ENCODE measurements around the gene MUC15. TPM values are rescaled to one million over a fixed set of nuclear protein-coding genes. Genes with fewer than 3 reads are reported as not detected.
"Not testable (repeated sequence)": the region's sequence is repeated elsewhere in the genome, so short reads cannot be mapped to it uniquely, and the experiment has no call there.

MUC15 gene
- total and polyA plus RNA-seq, 5 experiments from 2014 or later: not detected

GRCh38 chr11:26595207-26595865 lies 23.3 kb upstream of the MUC15 start:
- ATAC-seq, H3K4me1 Mint-ChIP-seq, POLR2A ChIA-PET, H3K27ac Mint-ChIP-seq, H3K4me3 Mint-ChIP-seq, H3K36me3 Mint-ChIP-seq, H3K27me3 Mint-ChIP-seq, DNase-seq: not testable (repeated sequence)
- H3K9me3 Mint-ChIP-seq: peaks cover 2 to 25% (median 11%) of the 10 kb centered on the region in 9 donors

- no peak for DNase-seq
- no peaks in the 10 kb centered on the region for H3K27me3 Mint-ChIP-seq
- H3K4me3 Mint-ChIP-seq: no peak overlapping the region
- H3K36me3 Mint-ChIP-seq: no peaks in the 10 kb centered on the region
- no peak for ATAC-seq
- H3K4me1 Mint-ChIP-seq: no peaks in the 10 kb centered on the region
- POLR2A ChIA-PET: no interaction called here
- no peak overlapping the region for H3K27ac Mint-ChIP-seq
- peaks cover 0 to 34% (median 11%) of the 10 kb centered on the region in 9 donors for H3K9me3 Mint-ChIP-seq
Observed at GRCh38 chr11:26593691-26594090, 21.6 kb upstream of the MUC15 start.

- Mint-ChIP-seq H3K4me1 (peaks cover 0 to 1% (median 0%) of the 10 kb centered on the region in 4 donors), H3K9me3 (peaks cover 0 to 24% (median 10%) of the 10 kb centered on the region in 9 donors), H3K27ac (no peak overlapping the region), H3K27me3 (no peaks in the 10 kb centered on the region), H3K36me3 (no peaks in the 10 kb centered on the region), H3K4me3 (no peak overlapping the region)
- ATAC-seq (no peak), DNase-seq (no peak)
- POLR2A ChIA-PET: no interaction called here
Observed at GRCh38 chr11:26587073-26587472, 15.0 kb upstream of the MUC15 start.

- DNase-seq (no peak), ATAC-seq (no peak)
- H3K9me3 Mint-ChIP-seq: peaks cover 0 to 13% (median 6%) of the 10 kb centered on the region in 9 donors
- no peak overlapping the region for H3K27ac Mint-ChIP-seq
- POLR2A ChIA-PET: no interaction called here
- no peak overlapping the region for H3K4me3 Mint-ChIP-seq
- H3K36me3 Mint-ChIP-seq: no peaks in the 10 kb centered on the region
- no peaks in the 10 kb centered on the region for H3K27me3 Mint-ChIP-seq
- peaks cover 0 to 1% (median 0%) of the 10 kb centered on the region in 4 donors for H3K4me1 Mint-ChIP-seq
Observed at GRCh38 chr11:26584818-26585217, 12.8 kb upstream of the MUC15 start.

GRCh38 chr11:26583550-26583949 lies 11.5 kb upstream of the MUC15 start:
- H3K9me3 Mint-ChIP-seq: peaks cover 0 to 8% (median under 1%) of the 10 kb centered on the region in 9 donors
- POLR2A ChIA-PET: no interaction called here
- no peak for ATAC-seq
- H3K27ac Mint-ChIP-seq: no peak overlapping the region
- no peak overlapping the region for H3K4me3 Mint-ChIP-seq
- DNase-seq: no peak
- peaks cover 0 to 1% (median 0%) of the 10 kb centered on the region in 4 donors for H3K4me1 Mint-ChIP-seq
- H3K36me3 Mint-ChIP-seq: no peaks in the 10 kb centered on the region
- no peaks in the 10 kb centered on the region for H3K27me3 Mint-ChIP-seq

- Mint-ChIP-seq H3K9me3 (peaks cover 0 to 8% (median 0%) of the 10 kb centered on the region in 9 donors), H3K4me1 (peaks cover 0 to 1% (median 0%) of the 10 kb centered on the region in 4 donors), H3K27ac (no peak overlapping the region), H3K4me3 (no peak overlapping the region), H3K36me3 (no peaks in the 10 kb centered on the region), H3K27me3 (no peaks in the 10 kb centered on the region)
- DNase-seq: no peak
- POLR2A ChIA-PET: no interaction called here
- ATAC-seq: no peak
Observed at GRCh38 chr11:26580929-26581328, 8.9 kb upstream of the MUC15 start.

GRCh38 chr11:26579683-26580082 lies 7.6 kb upstream of the MUC15 start:
- Mint-ChIP-seq H3K27me3 (no peaks in the 10 kb centered on the region), H3K36me3 (no peaks in the 10 kb centered on the region), H3K9me3 (peaks cover 0 to 3% (median 0%) of the 10 kb centered on the region in 9 donors), H3K27ac (no peak overlapping the region), H3K4me1 (peaks cover 0 to 1% (median 0%) of the 10 kb centered on the region in 4 donors), H3K4me3 (no peak overlapping the region)
- POLR2A ChIA-PET: no interaction called here
- ATAC-seq (no peak), DNase-seq (no peak)

GRCh38 chr11:26578998-26579661 lies 7.1 kb upstream of the MUC15 start:
- DNase-seq (no peak), ATAC-seq (no peak)
- H3K4me3 Mint-ChIP-seq: no peak overlapping the region
- POLR2A ChIA-PET: no interaction called here
- peaks cover 0 to 1% (median 0%) of the 10 kb centered on the region in 4 donors for H3K4me1 Mint-ChIP-seq
- H3K27ac Mint-ChIP-seq: no peak overlapping the region
- no peaks in the 10 kb centered on the region for H3K27me3 Mint-ChIP-seq
- no peaks in the 10 kb centered on the region for H3K36me3 Mint-ChIP-seq
- H3K9me3 Mint-ChIP-seq: peaks cover 0 to 3% (median 0%) of the 10 kb centered on the region in 9 donors

- H3K27me3 Mint-ChIP-seq: no peaks in the 10 kb centered on the region
- no peak for DNase-seq
- no peak overlapping the region for H3K27ac Mint-ChIP-seq
- peaks cover 0 to 3% (median 0%) of the 10 kb centered on the region in 9 donors for H3K9me3 Mint-ChIP-seq
- H3K4me3 Mint-ChIP-seq: no peak overlapping the region
- H3K4me1 Mint-ChIP-seq: no peaks in the 10 kb centered on the region
- POLR2A ChIA-PET: no interaction called here
- ATAC-seq: no peak
- no peaks in the 10 kb centered on the region for H3K36me3 Mint-ChIP-seq
Observed at GRCh38 chr11:26575946-26576345, 3.9 kb upstream of the MUC15 start.

- H3K27me3 Mint-ChIP-seq: no peaks in the 10 kb centered on the region
- no peak overlapping the region for H3K27ac Mint-ChIP-seq
- DNase-seq (no peak), ATAC-seq (no peak)
- H3K9me3 Mint-ChIP-seq: peaks cover 0 to 3% (median 0%) of the 10 kb centered on the region in 9 donors
- H3K4me1 Mint-ChIP-seq: no peaks in the 10 kb centered on the region
- H3K4me3 Mint-ChIP-seq: no peak overlapping the region
- no peaks in the 10 kb centered on the region for H3K36me3 Mint-ChIP-seq
- POLR2A ChIA-PET: no interaction called here
Observed at GRCh38 chr11:26573896-26574295, 1.8 kb upstream of the MUC15 start.

GRCh38 chr11:26572770-26573402 lies 823 bp upstream of the MUC15 start:
- POLR2A ChIA-PET: no interaction called here

GRCh38 chr11:26569646-26570045 lies 2.4 kb downstream of the MUC15 start:
- ATAC-seq: no peak
- no peak overlapping the region for H3K4me3 Mint-ChIP-seq
- no peaks in the 10 kb centered on the region for H3K36me3 Mint-ChIP-seq
- POLR2A ChIA-PET: no interaction called here
- H3K27me3 Mint-ChIP-seq: no peaks in the 10 kb centered on the region
- H3K27ac Mint-ChIP-seq: no peak overlapping the region
- H3K9me3 Mint-ChIP-seq: peaks cover 0 to 9% (median 3%) of the 10 kb centered on the region in 9 donors
- no peak for DNase-seq
- no peaks in the 10 kb centered on the region for H3K4me1 Mint-ChIP-seq

More at GRCh38 chr11:26572770-26573402, 823 bp upstream of the MUC15 start:
- no peak overlapping the region for H3K4me3 Mint-ChIP-seq
- H3K27ac Mint-ChIP-seq: no peak overlapping the region
- H3K27me3 Mint-ChIP-seq: no peaks in the 10 kb centered on the region
- peaks cover 0 to 5% (median 0%) of the 10 kb centered on the region in 9 donors for H3K9me3 Mint-ChIP-seq
- H3K36me3 Mint-ChIP-seq: no peaks in the 10 kb centered on the region
- ATAC-seq (no peak), DNase-seq (no peak)
- no peaks in the 10 kb centered on the region for H3K4me1 Mint-ChIP-seq

- H3K4me1 Mint-ChIP-seq: no peaks in the 10 kb centered on the region
- DNase-seq: no peak
- no peak overlapping the region for H3K27ac Mint-ChIP-seq
- H3K27me3 Mint-ChIP-seq: no peaks in the 10 kb centered on the region
- no peak for ATAC-seq
- POLR2A ChIA-PET: no interaction called here
- H3K4me3 Mint-ChIP-seq: no peak overlapping the region
- H3K9me3 Mint-ChIP-seq: peaks cover 0 to 20% (median 3%) of the 10 kb centered on the region in 9 donors
- H3K36me3 Mint-ChIP-seq: no peaks in the 10 kb centered on the region
Observed at GRCh38 chr11:26558190-26558589, 13.9 kb downstream of the MUC15 start.
